Effector memory CD4-positive, alpha-beta T cell (primary cell): ENCODE data around the gene GALNT9.

Experiments used
- DNase-seq, 3 donors: peaks; one replicate each; pipeline ENCODE4 v3.0.0-alpha.2; 2020
- H3K27ac ChIP-seq: 2 replicates; pipeline ENCODE4 v1.7.0; 2013; ENCODE audit warnings: mild to moderate bottlenecking, low read length, moderate library complexity; ENCODE audit not compliant: insufficient read depth, poor library complexity, severe bottlenecking
- H3K27me3 ChIP-seq: replicated peaks from 2 replicates; pipeline ENCODE4 v1.7.0; 2013; ENCODE audit warnings: mild to moderate bottlenecking, low read length; ENCODE audit not compliant: insufficient read depth, control insufficient read depth, poor library complexity, severe bottlenecking
- H3K36me3 ChIP-seq: 2 replicates; pipeline ENCODE4 v1.7.0; 2013; ENCODE audit warnings: mild to moderate bottlenecking, low read length, moderate library complexity; ENCODE audit not compliant: control insufficient read depth, insufficient read depth
- H3K4me1 ChIP-seq: 2 replicates; pipeline ENCODE4 v1.7.0; 2013; ENCODE audit warnings: low read length, mild to moderate bottlenecking; ENCODE audit not compliant: control insufficient read depth, insufficient read depth, poor library complexity, severe bottlenecking
- H3K4me3 ChIP-seq: 2 replicates; pipeline ENCODE4 v1.7.0; 2013; ENCODE audit warnings: low read length, low read depth, mild to moderate bottlenecking; ENCODE audit not compliant: insufficient read depth, poor library complexity, severe bottlenecking
- H3K9me3 ChIP-seq: 2 replicates; pipeline ENCODE4 v1.7.0; 2013; ENCODE audit warnings: mild to moderate bottlenecking, low read length, moderate library complexity; ENCODE audit not compliant: control insufficient read depth

GALNT9 gene

DNA sequence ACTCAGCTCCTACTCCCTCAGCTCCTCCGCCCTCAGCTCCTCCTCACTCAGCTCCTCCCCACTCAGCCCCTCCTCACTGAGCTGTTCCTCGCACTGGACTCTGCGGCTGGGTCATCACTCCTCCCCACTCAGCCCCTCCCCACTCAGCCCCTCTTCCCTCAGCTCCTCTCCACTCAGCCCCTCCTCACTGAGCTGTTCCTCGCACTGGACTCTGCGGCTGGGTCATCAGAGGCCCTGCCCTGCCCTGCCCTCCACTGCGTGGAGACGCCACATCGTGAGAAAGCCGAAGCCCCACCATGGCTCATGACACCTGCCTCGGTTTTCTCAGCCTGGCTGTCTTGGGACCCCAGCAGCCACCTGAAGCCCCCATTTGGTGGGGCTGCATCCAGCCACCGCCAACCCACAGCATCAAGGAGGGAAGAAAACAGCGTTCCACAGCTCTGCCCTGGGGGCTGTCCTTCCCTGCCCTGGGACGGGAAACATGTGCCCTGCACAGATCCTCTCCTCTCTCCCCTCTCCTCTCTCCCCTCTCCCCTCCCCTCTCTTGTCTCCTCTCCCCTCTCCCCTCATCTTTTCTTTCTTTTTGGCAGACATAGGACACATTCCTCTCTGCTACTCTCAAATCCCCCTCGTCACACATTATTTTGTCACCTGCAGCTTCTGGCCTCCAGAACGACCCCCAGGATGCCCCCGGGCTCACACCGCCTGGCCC lies 167.4 kb downstream of the GALNT9 start:
- no peak overlapping the region for H3K27ac ChIP-seq
- H3K27me3 ChIP-seq: no peaks in the 10 kb centered on the region
- peaks cover 5% of the 10 kb centered on the region for H3K36me3 ChIP-seq
- H3K9me3 ChIP-seq: no peaks in the 10 kb centered on the region
- H3K4me1 ChIP-seq: peaks cover 17% of the 10 kb centered on the region
- no peak for DNase-seq
- peak overlapping the region; percentile 25 for H3K4me3 ChIP-seq

- Histone ChIP-seq H3K4me3 (no peak overlapping the region), H3K9me3 (no peaks in the 10 kb centered on the region), H3K4me1 (peaks cover 17% of the 10 kb centered on the region), H3K36me3 (peaks cover 7% of the 10 kb centered on the region), H3K27me3 (no peaks in the 10 kb centered on the region), H3K27ac (no peak overlapping the region)
- DNase-seq: no peak
Observed at GRCh38 chr12:132161036-132161781, 168.2 kb downstream of the GALNT9 start.

DNA sequence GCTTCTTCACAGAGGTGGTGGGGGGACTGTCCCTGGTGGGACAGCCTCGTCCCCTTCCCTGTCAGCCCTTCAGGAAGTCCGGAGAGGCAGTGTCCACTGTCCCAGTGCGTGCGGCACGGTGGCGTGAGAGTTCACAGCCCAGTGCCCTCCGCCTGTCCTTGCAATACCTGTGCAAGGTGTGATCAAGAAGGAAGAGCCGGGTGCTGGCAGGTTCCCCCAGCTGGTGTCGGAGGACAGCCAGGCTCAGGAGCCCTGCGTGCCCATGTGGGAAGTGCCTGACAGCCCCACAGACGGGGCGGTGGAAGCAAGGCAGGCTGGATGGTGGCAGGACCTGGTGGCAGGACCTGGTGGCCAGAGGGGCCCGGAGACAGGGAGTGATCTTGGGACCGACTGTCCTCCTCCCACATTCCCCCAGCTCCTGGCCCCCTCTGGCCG lies 168.8 kb downstream of the GALNT9 start:
- no peaks in the 10 kb centered on the region for H3K27me3 ChIP-seq
- DNase-seq: no peak
- H3K4me3 ChIP-seq: no peak overlapping the region
- H3K27ac ChIP-seq: no peak overlapping the region
- H3K36me3 ChIP-seq: peaks cover 11% of the 10 kb centered on the region
- H3K4me1 ChIP-seq: peaks cover 17% of the 10 kb centered on the region
- no peaks in the 10 kb centered on the region for H3K9me3 ChIP-seq

GRCh38 chr12:132160016-132160415 lies 169.4 kb downstream of the GALNT9 start:
- no peak overlapping the region for H3K27ac ChIP-seq
- H3K27me3 ChIP-seq: no peaks in the 10 kb centered on the region
- H3K4me3 ChIP-seq: no peak overlapping the region
- H3K36me3 ChIP-seq: peaks cover 11% of the 10 kb centered on the region
- no peaks in the 10 kb centered on the region for H3K9me3 ChIP-seq
- peaks cover 17% of the 10 kb centered on the region for H3K4me1 ChIP-seq
- DNase-seq: no peak

DNA sequence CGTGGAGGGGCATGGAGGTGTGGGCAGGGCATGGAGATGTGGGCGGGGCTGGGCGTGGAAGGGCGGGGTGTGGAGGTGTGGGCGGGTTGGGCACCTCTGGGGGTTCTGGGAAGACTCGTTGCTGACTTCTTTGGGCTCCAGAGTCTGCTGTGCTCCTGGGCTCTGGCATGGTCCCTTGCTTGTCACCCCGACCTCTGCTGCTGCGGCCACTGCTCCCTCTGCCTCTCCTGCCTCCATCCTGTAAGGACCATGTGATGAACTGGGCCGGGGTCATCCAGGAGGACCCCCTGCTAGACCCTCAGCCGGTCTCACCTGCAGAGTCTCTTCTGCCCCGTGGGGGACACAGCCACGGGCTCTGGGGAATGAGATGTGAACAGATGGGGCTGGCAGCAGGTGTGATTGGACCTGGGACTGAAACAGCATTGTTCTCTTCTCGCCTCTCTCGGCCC lies 169.8 kb downstream of the GALNT9 start:
- Histone ChIP-seq H3K27me3 (no peaks in the 10 kb centered on the region), H3K9me3 (no peaks in the 10 kb centered on the region), H3K4me3 (no peak overlapping the region), H3K4me1 (peaks cover 17% of the 10 kb centered on the region), H3K27ac (no peak overlapping the region), H3K36me3 (peaks cover 11% of the 10 kb centered on the region)
- DNase-seq: no peak

- DNase-seq: no peak
- peaks cover 11% of the 10 kb centered on the region for H3K36me3 ChIP-seq
- H3K9me3 ChIP-seq: no peaks in the 10 kb centered on the region
- peaks cover 17% of the 10 kb centered on the region for H3K4me1 ChIP-seq
- H3K27me3 ChIP-seq: no peaks in the 10 kb centered on the region
- no peak overlapping the region for H3K27ac ChIP-seq
- H3K4me3 ChIP-seq: no peak overlapping the region
Observed at GRCh38 chr12:132158677-132159554, 170.5 kb downstream of the GALNT9 start.

- H3K9me3 ChIP-seq: no peaks in the 10 kb centered on the region
- H3K27me3 ChIP-seq: no peaks in the 10 kb centered on the region
- DNase-seq: no peak
- H3K36me3 ChIP-seq: peaks cover 11% of the 10 kb centered on the region
- no peak overlapping the region for H3K27ac ChIP-seq
- H3K4me3 ChIP-seq: no peak overlapping the region
- peaks cover 7% of the 10 kb centered on the region for H3K4me1 ChIP-seq
Observed at GRCh38 chr12:132157733-132158409, 171.5 kb downstream of the GALNT9 start.

GRCh38 chr12:132156573-132157325 lies 172.6 kb downstream of the GALNT9 start:
- no peak overlapping the region for H3K4me3 ChIP-seq
- no peaks in the 10 kb centered on the region for H3K9me3 ChIP-seq
- H3K27ac ChIP-seq: no peak overlapping the region
- DNase-seq: no peak
- no peaks in the 10 kb centered on the region for H3K27me3 ChIP-seq
- peaks cover 22% of the 10 kb centered on the region for H3K36me3 ChIP-seq
- no peaks in the 10 kb centered on the region for H3K4me1 ChIP-seq
